Measurements from ENCODE around the gene S100A13.

GRCh38 chr1:153616144-153616916 lies 11.0 kb downstream of the S100A13 start, which contains the start of gene S100A14:
- no peak for TF ChIP-seq EHMT2 (IDR thresholded peaks at IDR 0.05)
- no peak for TF ChIP-seq RFX5 (IDR thresholded peaks at IDR 0.05; ENCODE audit: low read depth, low read length)
- no peak for TF ChIP-seq CEBPZ (IDR thresholded peaks at IDR 0.05; ENCODE audit: borderline replicate concordance, low read depth, low read length)
- TF ChIP-seq HCFC1 (IDR thresholded peaks at IDR 0.05; ENCODE audit: low read depth, low read length): no peak
- no peak for TF ChIP-seq CTCF (IDR thresholded peaks at IDR 0.05 in 2 of 3, conservative IDR thresholded peaks at IDR 0.05 in 1 of 3; ENCODE audit: insufficient read depth in 2 of 3, low read depth in 1 of 3, low read length in 3 of 3)
- TF ChIP-seq ZNF79 (CRISPR knock-in tag; IDR thresholded peaks at IDR 0.05; ENCODE audit: low read depth): no peak
- TF ChIP-seq TAF9B (IDR thresholded peaks at IDR 0.05; ENCODE audit: partially characterized antibody): no peak
- no peak for TF ChIP-seq POLR2A (conservative IDR thresholded peaks at IDR 0.05)
- no peak for TF ChIP-seq XRCC3 (IDR thresholded peaks at IDR 0.05)
- no peak for TF ChIP-seq FOXA1 (IDR thresholded peaks at IDR 0.05; ENCODE audit: borderline replicate concordance)
- no peak for TF ChIP-seq GATA2 (CRISPR knock-in tag; IDR thresholded peaks at IDR 0.05)

All from K562 (cell line).